ENCODE results near the gene ANKRD52.

ANKRD52 gene

DNA sequence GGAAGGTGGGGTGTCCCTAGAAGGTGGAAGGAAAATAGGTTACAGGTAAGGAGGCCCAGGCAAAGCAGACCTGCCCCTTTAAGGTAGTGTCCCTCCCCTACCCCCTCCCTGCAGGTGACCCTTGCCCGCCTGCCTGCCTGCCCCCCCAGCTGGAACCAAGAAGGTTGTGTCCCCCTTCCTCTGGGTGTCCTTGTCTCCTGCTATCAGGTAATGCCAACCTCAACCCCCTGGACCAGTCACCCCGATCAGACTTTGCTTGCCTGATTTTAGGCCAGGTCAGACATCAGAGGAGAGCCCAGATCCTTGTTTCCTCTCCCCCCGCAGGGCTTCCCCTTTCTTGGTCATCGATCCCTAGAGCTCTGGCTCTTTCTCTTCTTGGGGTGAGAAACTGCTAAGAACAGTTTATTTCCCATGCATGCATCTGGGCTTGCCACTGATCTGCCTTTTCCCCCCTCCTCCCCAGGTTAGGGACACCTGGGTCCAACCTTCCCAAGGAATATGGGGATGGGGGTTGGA, 28.2 kb downstream of the ANKRD52 start, which contains the start of gene SLC39A5:
Gene SLC39A5 (plus strand): TSS at position 136 of the 516 bp plus-strand sequence. CDS start 1,224 bp downstream, outside the sequence.
- no peak within 1 kb of the TSS for H3K27ac ChIP-seq (ENCODE audit: low read depth, low read length)
- H3K4me3 ChIP-seq (ENCODE audit: low read length): peak within 1 kb of the TSS; percentile 63
- H3K4me1 ChIP-seq (ENCODE audit: control insufficient read depth, insufficient read depth, low read length): no peaks in the 10 kb centered on the region
- H3K9ac ChIP-seq (ENCODE audit: low read length): no peak within 1 kb of the TSS
- H3K27me3 ChIP-seq (ENCODE audit: control insufficient read depth, insufficient read depth, low read length): no peaks in the 10 kb centered on the region
- no peaks in the 10 kb centered on the region for H3K36me3 ChIP-seq (ENCODE audit: control insufficient read depth, insufficient read depth, low read length)

DNA sequence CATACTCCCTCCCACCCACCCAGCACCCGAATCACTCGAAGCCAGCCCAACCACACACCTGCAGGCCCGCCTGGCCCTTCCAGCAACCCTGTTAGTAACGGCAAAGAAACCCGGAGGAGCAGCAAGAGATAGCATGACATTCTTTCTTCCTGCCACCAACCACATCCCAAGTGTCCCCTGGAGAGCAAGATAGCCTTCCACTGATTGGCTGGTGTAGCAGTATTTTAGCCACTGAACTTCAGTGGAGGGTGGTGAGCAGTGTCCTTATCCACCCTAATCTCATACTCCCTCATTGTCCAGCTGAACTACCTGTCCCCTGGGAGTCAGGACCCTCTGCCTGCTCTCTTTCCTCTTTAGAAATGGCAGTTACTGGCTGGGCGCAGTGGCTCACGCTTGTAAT, 29.1 kb downstream of the ANKRD52 start:
- Histone ChIP-seq H3K4me3 (ENCODE audit: low read length) (no peak overlapping the region), H3K36me3 (ENCODE audit: control insufficient read depth, insufficient read depth, low read length) (no peaks in the 10 kb centered on the region), H3K27me3 (ENCODE audit: control insufficient read depth, insufficient read depth, low read length) (no peaks in the 10 kb centered on the region), H3K9ac (ENCODE audit: low read length) (no peak overlapping the region), H3K4me1 (ENCODE audit: control insufficient read depth, insufficient read depth, low read length) (no peaks in the 10 kb centered on the region), H3K27ac (ENCODE audit: low read depth, low read length) (no peak overlapping the region)

DNA sequence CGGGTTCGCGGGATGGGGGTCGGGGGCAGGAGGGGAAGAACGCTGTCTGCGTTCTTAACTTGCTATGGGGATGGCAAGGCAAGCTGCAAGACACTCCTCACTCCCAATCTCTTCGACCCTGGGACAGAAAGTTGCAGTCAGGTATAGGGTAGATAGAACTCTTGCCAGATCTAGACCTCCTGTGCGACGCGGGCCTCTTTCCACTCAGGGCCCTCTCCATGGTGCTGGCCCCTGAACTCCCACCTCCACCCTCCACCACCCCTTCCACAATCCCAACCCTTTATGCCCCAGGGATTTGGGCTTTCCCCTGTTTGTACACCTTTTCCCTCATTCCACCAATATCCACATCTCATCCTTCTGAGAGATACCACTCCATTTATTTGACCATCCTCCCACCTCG, 33.2 kb downstream of the ANKRD52 start:
- peak overlapping the region; percentile 92 for H3K9ac ChIP-seq (ENCODE audit: low read length)
- H3K36me3 ChIP-seq (ENCODE audit: control insufficient read depth, insufficient read depth, low read length): no peaks in the 10 kb centered on the region
- peaks cover 20% of the 10 kb centered on the region for H3K4me1 ChIP-seq (ENCODE audit: control insufficient read depth, insufficient read depth, low read length)
- no peaks in the 10 kb centered on the region for H3K27me3 ChIP-seq (ENCODE audit: control insufficient read depth, insufficient read depth, low read length)
- H3K27ac ChIP-seq (ENCODE audit: low read depth, low read length): peak overlapping the region; percentile 68
- H3K4me3 ChIP-seq (ENCODE audit: low read length): peak overlapping the region; percentile 59

DNA sequence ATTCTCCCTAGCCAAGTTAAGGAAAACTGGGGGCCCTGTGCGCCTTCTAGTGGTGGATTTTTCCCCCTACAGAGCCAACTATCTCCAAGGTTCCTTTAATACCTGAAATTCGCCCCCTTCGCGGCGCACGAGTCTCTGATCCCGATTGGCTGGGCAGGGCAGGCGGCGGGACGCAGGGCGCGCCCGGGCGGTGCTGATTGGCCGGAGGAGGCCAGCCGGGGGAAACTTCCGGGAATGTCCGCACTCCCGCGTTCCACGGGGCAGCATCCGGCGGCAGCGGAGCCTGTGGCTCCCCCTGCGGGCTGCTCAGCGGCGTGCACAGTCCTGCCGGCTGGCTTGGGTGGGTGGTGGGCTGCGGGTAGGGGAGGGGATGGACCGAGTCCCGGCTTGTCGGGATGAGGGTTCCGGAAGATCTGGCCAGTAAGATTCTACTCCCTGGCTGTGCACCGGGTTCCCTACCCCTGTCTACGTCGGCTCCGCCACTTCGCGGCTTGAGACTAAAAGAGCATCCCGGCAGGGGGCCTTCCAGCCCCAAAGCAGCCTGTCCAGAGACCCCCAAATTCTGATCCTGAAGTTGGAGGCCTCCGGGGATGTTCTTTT, 34.0 kb downstream of the ANKRD52 start, which contains the start of gene NABP2:
Gene NABP2 (plus strand): TSS at position 241 of the 600 bp plus-strand sequence. CDS start 515 bp downstream, outside the sequence.
- Histone ChIP-seq H3K4me1 (ENCODE audit: control insufficient read depth, insufficient read depth, low read length) (peaks cover 20% of the 10 kb centered on the region), H3K27ac (ENCODE audit: low read depth, low read length) (peak within 1 kb of the TSS; percentile 83), H3K27me3 (ENCODE audit: control insufficient read depth, insufficient read depth, low read length) (no peaks in the 10 kb centered on the region), H3K9ac (ENCODE audit: low read length) (peak within 1 kb of the TSS; percentile 92), H3K4me3 (ENCODE audit: low read length) (peak within 1 kb of the TSS; percentile 72), H3K36me3 (ENCODE audit: control insufficient read depth, insufficient read depth, low read length) (no peaks in the 10 kb centered on the region)

DNA sequence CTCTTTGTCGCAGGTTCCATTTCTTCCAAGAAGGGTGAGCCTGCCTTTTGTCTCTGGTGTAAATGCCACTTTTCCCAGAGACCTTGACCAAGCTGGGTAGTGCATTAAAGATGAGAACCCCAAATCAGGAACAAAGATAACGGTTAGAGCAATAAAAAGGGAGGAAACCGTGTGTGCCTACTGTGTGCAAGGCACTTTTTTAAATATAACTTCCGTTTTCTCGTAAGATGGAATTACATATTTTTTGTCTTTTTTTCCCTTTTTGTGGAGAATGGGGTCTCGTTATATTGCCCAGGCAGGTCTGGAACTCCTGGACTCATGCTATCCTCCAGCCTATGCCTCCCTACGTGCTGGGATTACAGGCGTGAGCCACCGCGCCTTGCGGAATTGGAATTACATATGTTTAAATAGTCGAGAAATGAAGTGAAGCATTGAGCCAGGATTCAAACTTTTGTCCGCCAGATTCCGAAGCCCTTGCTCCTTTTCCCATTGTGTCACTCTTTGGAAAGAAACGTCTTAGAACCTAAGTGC, 34.5 kb downstream of the ANKRD52 start:
- Histone ChIP-seq H3K4me1 (ENCODE audit: control insufficient read depth, insufficient read depth, low read length) (peaks cover 20% of the 10 kb centered on the region), H3K27ac (ENCODE audit: low read depth, low read length) (peak overlapping the region; percentile 83), H3K36me3 (ENCODE audit: control insufficient read depth, insufficient read depth, low read length) (no peaks in the 10 kb centered on the region), H3K27me3 (ENCODE audit: control insufficient read depth, insufficient read depth, low read length) (no peaks in the 10 kb centered on the region), H3K4me3 (ENCODE audit: low read length) (peak overlapping the region; percentile 72), H3K9ac (ENCODE audit: low read length) (peak overlapping the region; percentile 24)

DNA sequence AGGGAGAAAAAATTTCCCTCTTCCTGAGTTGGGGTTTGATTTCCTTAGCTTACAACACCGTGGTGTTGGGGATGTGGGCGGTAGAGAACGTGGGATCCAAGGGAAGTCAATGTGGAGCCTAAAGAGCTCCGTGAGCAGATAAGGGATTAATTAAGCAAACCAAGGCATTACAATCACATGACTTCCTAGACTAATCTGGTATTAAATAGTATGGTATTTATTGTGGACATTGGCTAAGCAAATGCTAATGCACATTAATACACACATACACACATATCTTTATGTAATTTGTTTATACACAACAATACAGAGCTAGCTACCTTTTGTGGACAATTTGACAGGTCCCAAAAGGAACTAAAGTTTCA, 35.7 kb downstream of the ANKRD52 start:
- Histone ChIP-seq H3K36me3 (ENCODE audit: control insufficient read depth, insufficient read depth, low read length) (no peaks in the 10 kb centered on the region), H3K4me1 (ENCODE audit: control insufficient read depth, insufficient read depth, low read length) (peaks cover 20% of the 10 kb centered on the region), H3K9ac (ENCODE audit: low read length) (peak overlapping the region; percentile 61), H3K4me3 (ENCODE audit: low read length) (peak overlapping the region; percentile 88), H3K27me3 (ENCODE audit: control insufficient read depth, insufficient read depth, low read length) (no peaks in the 10 kb centered on the region), H3K27ac (ENCODE audit: low read depth, low read length) (peak overlapping the region; percentile 98)

DNA sequence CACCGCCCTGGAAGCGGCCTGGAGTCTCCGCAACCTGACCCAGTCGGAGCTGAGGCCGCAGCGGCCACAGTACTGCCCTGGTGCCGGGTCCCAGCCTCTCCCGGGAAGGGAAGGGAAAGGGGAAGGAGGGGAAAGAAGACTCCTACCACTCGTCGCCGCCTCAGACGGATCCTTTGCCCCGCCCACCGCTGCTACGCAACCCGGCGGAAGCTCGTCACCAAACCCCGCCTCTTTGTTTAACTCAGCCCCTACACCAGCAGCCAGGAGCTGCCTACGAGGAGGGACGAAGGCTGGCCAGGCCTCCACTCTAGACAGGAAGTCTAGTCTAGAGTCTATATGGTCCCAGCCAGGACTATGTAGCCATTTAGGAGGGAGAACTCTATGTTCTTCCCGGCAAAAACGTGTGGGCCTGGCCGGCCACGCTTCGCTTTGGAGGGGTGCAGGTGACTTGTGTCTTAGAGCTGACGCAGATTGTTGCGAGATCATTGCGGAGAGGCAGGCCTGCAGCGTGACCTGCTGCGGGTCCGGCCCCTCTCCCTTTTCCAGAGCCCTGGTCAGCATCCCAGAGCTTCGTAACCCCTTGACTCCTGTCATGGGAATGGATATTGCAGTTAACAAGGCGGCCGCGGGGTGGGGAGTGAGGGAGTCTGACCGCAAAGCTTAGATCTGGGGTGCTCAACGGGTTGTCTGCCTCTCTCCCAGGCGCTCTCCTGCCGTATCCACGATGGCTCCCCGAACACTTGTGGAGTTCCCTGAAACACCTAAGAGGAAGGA, 36.2 kb downstream of the ANKRD52 start, which contains the start of gene RNF41:
Gene RNF41 (minus strand): TSS at position 166 of the 774 bp plus-strand sequence. CDS start 7,875 bp downstream, outside the sequence.
- peak within 1 kb of the TSS; percentile 98 for H3K27ac ChIP-seq (ENCODE audit: low read depth, low read length)
- H3K27me3 ChIP-seq (ENCODE audit: control insufficient read depth, insufficient read depth, low read length): no peaks in the 10 kb centered on the region
- peak within 1 kb of the TSS; percentile 68 for H3K9ac ChIP-seq (ENCODE audit: low read length)
- peaks cover 20% of the 10 kb centered on the region for H3K4me1 ChIP-seq (ENCODE audit: control insufficient read depth, insufficient read depth, low read length)
- H3K4me3 ChIP-seq (ENCODE audit: low read length): peak within 1 kb of the TSS; percentile 88
- H3K36me3 ChIP-seq (ENCODE audit: control insufficient read depth, insufficient read depth, low read length): no peaks in the 10 kb centered on the region

DNA sequence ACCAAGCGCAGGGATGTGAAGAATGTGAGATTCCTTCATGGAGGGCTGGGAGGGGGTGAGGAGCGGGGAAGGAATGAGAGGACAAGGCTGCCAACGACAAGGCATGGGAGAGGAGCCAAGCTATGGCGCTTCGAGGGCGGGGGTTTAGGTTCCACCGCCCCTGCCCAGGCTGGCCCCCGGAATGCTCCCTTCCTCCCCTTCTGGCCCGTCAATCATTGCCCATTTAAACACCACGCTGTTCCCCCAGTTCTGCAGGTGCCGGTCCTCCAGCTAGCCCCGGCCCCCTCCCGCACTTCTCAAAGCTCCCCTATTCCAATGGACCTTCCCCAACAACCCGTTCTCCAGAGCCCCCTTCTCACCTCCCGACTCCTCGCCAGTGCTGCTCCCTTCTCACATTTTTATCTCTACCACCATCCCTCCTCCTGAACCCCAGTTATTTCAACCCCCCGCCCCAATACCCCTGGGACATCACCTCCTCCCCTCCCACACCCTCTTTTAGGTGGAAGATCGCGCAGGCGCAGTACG, 36.9 kb downstream of the ANKRD52 start:
- H3K27ac ChIP-seq (ENCODE audit: low read depth, low read length): peak overlapping the region; percentile 98
- H3K27me3 ChIP-seq (ENCODE audit: control insufficient read depth, insufficient read depth, low read length): no peaks in the 10 kb centered on the region
- peak overlapping the region; percentile 68 for H3K9ac ChIP-seq (ENCODE audit: low read length)
- H3K36me3 ChIP-seq (ENCODE audit: control insufficient read depth, insufficient read depth, low read length): no peaks in the 10 kb centered on the region
- peak overlapping the region; percentile 88 for H3K4me3 ChIP-seq (ENCODE audit: low read length)
- peaks cover 20% of the 10 kb centered on the region for H3K4me1 ChIP-seq (ENCODE audit: control insufficient read depth, insufficient read depth, low read length)

DNA sequence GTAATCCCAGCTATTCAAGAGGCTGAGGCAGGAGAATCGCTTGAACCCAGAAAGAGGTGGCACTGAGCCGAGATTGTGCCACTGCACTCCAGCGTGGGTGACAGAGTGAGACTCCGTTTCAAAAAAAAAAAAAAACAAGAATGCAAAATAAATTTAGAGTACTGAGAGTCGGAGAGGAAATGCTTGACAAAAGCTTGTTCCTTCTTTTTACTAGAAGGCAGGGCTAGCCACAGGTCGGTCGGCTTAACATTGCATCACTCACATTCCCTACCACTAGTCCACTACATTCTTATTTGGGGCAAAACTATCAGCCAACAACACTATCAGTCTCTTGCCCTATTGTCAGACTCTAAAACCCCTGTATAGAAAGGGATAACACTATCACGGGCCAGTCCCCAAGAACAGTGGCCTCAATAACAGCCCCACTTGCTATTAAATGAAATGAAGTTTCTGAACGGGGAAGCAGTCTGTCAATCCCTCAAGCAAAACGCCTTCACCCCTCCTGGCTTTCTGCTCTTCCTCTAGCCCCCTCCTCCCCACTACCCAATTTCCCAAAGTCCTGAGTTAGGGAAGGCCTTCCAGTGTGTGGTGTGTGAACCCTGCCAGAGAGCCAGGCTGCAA, 37.5 kb downstream of the ANKRD52 start:
- Histone ChIP-seq H3K27ac (ENCODE audit: low read depth, low read length) (peak overlapping the region; percentile 98), H3K36me3 (ENCODE audit: control insufficient read depth, insufficient read depth, low read length) (no peaks in the 10 kb centered on the region), H3K4me3 (ENCODE audit: low read length) (peak overlapping the region; percentile 88), H3K9ac (ENCODE audit: low read length) (peak overlapping the region; percentile 68), H3K27me3 (ENCODE audit: control insufficient read depth, insufficient read depth, low read length) (no peaks in the 10 kb centered on the region), H3K4me1 (ENCODE audit: control insufficient read depth, insufficient read depth, low read length) (peaks cover 20% of the 10 kb centered on the region)

DNA sequence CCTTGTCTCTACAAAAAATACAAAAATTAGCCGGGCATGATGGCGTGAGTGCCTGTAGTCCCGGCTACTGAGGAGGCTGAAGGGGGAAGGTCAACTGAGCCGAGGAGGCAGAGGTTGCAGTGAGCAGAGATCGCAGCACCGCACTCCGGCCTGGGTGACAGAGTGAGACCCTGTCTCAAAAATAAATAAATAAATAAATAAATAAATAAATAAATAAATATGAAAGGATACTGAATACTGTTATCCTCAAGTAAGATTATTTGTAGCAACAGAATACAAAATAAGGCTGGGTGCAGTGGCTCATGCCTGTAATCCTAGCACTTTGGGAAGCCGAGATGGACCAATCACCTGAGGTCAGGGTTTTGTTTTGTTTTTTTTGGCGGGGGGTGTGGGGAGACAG, 38.3 kb downstream of the ANKRD52 start:
- peak overlapping the region; percentile 24 for H3K27ac ChIP-seq (ENCODE audit: low read depth, low read length)
- H3K27me3 ChIP-seq (ENCODE audit: control insufficient read depth, insufficient read depth, low read length): no peaks in the 10 kb centered on the region
- H3K36me3 ChIP-seq (ENCODE audit: control insufficient read depth, insufficient read depth, low read length): peaks cover 4% of the 10 kb centered on the region
- no peak overlapping the region for H3K9ac ChIP-seq (ENCODE audit: low read length)
- H3K4me3 ChIP-seq (ENCODE audit: low read length): no peak overlapping the region
- peaks cover 20% of the 10 kb centered on the region for H3K4me1 ChIP-seq (ENCODE audit: control insufficient read depth, insufficient read depth, low read length)

DNA sequence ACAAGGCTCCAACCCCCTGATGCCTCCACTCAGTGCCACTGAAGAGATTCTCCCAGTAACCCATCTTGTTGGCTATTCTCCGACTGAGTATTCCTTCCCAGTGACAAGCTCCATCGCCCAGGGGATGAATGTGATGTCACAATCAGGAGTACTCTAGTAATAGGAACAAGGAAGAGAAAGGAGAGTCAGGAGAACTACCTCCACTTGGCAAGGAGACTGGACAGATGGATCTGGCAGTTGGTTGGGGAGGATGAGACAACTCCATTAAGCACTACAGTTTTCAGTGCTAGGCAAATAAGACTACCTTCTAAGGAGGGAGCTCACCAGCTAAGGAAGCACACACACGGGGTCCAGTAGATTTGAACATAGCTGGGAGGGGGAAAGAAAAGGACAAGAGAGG, 41.7 kb downstream of the ANKRD52 start:
- no peak overlapping the region for H3K27ac ChIP-seq (ENCODE audit: low read depth, low read length)
- no peak overlapping the region for H3K4me3 ChIP-seq (ENCODE audit: low read length)
- no peaks in the 10 kb centered on the region for H3K27me3 ChIP-seq (ENCODE audit: control insufficient read depth, insufficient read depth, low read length)
- no peak overlapping the region for H3K9ac ChIP-seq (ENCODE audit: low read length)
- H3K36me3 ChIP-seq (ENCODE audit: control insufficient read depth, insufficient read depth, low read length): peaks cover 19% of the 10 kb centered on the region
- peaks cover 6% of the 10 kb centered on the region for H3K4me1 ChIP-seq (ENCODE audit: control insufficient read depth, insufficient read depth, low read length)

DNA sequence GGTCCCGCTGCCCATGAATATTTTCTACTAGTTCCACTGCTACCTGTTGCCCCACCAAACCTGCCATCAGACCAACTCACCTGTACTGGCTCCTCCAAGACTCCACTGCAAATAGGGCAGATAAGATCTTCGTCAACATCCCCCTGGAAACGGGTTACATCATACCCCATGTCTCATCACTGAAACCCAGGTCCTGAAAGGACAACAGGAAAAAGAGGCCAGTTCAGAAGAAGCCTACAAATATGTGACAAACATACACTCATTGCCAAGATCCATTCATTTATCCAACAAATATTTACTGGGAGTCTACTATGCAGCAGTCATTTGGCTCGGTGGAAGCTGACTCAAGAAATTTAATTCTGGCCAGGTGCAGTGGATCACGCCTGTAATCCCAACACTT, 44.3 kb downstream of the ANKRD52 start:
- no peak overlapping the region for H3K4me3 ChIP-seq (ENCODE audit: low read length)
- H3K4me1 ChIP-seq (ENCODE audit: control insufficient read depth, insufficient read depth, low read length): no peaks in the 10 kb centered on the region
- H3K36me3 ChIP-seq (ENCODE audit: control insufficient read depth, insufficient read depth, low read length): peaks cover 25% of the 10 kb centered on the region
- H3K9ac ChIP-seq (ENCODE audit: low read length): no peak overlapping the region
- no peak overlapping the region for H3K27ac ChIP-seq (ENCODE audit: low read depth, low read length)
- no peaks in the 10 kb centered on the region for H3K27me3 ChIP-seq (ENCODE audit: control insufficient read depth, insufficient read depth, low read length)
